ENCODE results near the gene RANBP3. TPM values are rescaled to one million over a fixed set of nuclear protein-coding genes. Genes with fewer than 3 reads are reported as not detected.

The RANBP3 gene
- total and polyA plus RNA-seq, 8 donors = 64.6 to 91.9 (median 77.1) TPM

DNA sequence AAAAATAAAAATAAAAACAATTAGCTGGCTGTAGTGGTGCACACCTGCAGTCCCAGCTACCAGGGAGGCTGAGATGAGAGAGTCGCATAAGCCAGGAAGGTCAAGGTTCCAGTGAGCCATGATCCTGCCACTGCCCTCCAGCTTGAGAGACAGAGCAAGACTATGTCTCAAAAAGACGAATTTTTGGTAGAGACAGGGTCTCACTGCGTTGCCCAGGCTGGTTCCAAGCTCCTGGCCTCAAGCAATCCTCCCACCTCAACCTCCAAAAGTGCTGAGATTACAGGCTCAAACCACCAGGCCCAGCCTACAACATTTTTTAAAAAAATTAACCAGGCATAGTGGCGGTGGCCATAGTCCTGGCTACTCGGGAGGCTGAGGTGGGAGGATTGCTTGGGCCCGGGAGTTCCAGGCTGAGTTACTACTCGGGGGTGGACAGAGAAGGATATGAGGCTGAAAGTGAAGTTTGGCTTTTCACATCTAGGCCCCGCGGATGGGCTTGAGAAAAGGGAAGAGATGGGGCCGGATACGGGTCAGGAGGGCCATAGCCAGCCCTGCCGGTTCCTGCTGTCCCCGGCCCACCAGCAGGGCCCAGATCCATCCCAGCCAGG, 84.5 kb downstream of the RANBP3 start:
- Histone ChIP-seq H3K9me3 (no peaks in the 10 kb centered on the region), H3K36me3 (peaks cover 0 to 37% of the 10 kb centered on the region in 2 donors), H3K27ac (no peak overlapping the region), H3K27me3 (peaks cover 0 to 44% of the 10 kb centered on the region in 2 donors), H3K4me1 (peaks cover 0 to 5% of the 10 kb centered on the region in 2 donors), H3K4me3 (no peak overlapping the region)
- TF ChIP-seq CTCF (IDR thresholded peaks at IDR 0.05) = no peak
- DNase-seq = no peak
- ATAC-seq = no peak
- intact Hi-C loops (cut with DNase I) = loop anchor here in 1 of 2 donors (5.0 kb wide), 1 partner anchor 86 kb away; the partner anchor contains the start of gene NRTN

DNA sequence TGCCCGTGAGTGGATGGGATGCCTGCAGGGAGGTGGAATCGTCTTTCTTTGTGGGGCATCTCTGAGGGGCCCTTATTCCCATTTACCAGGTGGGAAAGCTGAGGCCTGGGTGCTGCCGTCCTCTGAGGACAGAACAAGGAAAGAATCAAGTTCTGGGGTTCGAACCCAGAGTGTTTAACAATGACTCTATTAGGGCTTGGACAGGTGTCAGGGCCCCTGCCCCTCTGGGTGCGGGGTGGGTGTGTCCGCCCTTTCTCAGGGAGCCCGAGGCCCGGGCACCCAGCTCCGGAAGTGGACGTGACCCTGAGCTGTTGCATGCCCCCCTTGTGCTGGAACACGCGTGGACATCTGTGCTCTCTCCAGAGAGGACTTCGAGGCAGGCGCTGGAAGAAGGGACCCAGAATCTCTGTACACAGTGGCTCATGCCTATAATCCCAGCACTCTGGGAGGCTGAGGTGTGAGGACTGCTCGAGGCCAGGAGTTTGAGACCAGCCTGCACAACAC, 85.1 kb downstream of the RANBP3 start:
- no peaks in the 10 kb centered on the region for H3K9me3 ChIP-seq
- intact Hi-C loops (cut with DNase I) = loop anchor here in 1 of 2 donors (5.0 kb wide), 1 partner anchor 86 kb away; the partner anchor contains the start of gene NRTN
- no peak overlapping the region for H3K27ac ChIP-seq
- no peak overlapping the region for H3K4me3 ChIP-seq
- H3K36me3 ChIP-seq = peaks cover 0 to 37% of the 10 kb centered on the region in 2 donors
- no peak for DNase-seq
- no peak for ATAC-seq
- H3K27me3 ChIP-seq = peaks cover 0 to 48% of the 10 kb centered on the region in 2 donors
- TF ChIP-seq CTCF (IDR thresholded peaks at IDR 0.05) = no peak
- peaks cover 0 to 5% of the 10 kb centered on the region in 2 donors for H3K4me1 ChIP-seq

DNA sequence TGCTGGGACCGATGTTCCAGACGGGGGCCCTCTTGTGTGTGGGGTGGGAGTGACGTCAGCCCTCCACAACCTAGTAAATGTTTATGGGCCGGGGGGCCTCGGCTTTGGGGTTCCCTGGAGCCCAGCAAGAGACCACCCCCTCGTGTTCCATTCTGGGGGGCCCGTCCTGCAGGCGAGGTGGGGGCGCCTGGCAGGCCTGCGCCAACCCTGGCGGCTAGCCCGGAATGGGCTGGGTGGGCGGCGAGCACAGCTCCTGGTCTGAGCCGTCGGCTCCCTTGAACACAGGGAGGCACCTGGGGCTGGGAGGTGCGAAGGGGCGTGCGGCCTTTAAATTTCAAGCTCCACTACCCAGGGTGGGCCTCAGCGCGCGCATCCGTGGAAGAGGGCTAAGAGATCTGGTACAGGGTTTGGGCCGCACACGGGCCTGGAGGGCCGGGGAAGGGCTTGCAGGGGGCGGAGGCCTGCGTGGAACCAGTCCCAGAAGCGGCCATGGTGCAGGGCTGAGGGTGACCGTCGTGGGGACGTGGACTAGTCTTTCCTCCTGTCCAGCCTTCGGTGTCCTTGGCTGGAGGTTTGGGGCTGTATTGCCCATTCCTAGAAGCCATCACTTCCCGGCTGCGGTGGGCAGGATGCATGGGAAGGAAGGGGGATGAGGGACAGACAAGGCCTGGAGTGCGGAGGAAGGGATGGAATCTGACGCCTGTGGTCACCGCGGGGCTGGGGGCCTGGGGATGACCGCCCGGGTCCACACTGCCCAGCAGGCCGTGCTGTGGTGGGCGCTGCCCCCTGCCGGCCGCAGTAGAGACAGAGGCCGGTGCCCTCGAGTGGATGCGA, 85.8 kb downstream of the RANBP3 start:
- Histone ChIP-seq H3K9me3 (no peaks in the 10 kb centered on the region), H3K36me3 (peaks cover 0 to 32% of the 10 kb centered on the region in 2 donors), H3K4me1 (peaks cover 0 to 5% of the 10 kb centered on the region in 2 donors), H3K27me3 (peaks cover 0 to 48% of the 10 kb centered on the region in 2 donors), H3K27ac (no peak overlapping the region), H3K4me3 (no peak overlapping the region)
- ATAC-seq (peak; percentile 86), DNase-seq (peak in 2 of 4 donors; percentile 46 to 80)
- intact Hi-C loops (cut with DNase I) = loop anchor here in 1 of 2 donors (5.0 kb wide), 1 partner anchor 85 kb away; the partner anchor contains the start of gene NRTN
- TF ChIP-seq CTCF (IDR thresholded peaks at IDR 0.05) = peak; percentile 64 to 66

DNA sequence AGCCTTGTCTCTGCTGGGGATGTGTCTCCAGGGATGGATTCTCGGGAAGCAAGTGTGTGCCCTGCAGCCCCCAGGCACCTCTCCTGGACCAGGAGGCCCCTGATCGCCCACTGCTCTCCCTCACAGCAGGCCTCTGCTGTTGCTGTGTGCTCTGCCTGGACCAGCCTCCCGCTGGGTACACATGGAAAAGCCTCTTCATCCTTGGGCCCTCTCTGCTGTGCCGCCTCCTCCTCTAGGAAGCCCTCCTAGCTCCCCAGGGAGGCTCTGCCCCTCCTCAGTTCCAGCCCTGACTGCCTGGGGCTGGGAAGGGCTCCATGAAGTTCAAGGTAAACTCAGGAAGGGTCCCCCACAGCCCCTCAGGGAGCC, 86.4 kb downstream of the RANBP3 start:
- no peak for ATAC-seq
- peaks cover 0 to 5% of the 10 kb centered on the region in 2 donors for H3K4me1 ChIP-seq
- no peak overlapping the region for H3K27ac ChIP-seq
- TF ChIP-seq CTCF (IDR thresholded peaks at IDR 0.05) = no peak
- H3K9me3 ChIP-seq = no peaks in the 10 kb centered on the region
- DNase-seq = no peak
- H3K4me3 ChIP-seq = no peak overlapping the region
- intact Hi-C loops (cut with DNase I) = loop anchor here in 1 of 2 donors (5.0 kb wide), 1 partner anchor 84 kb away; the partner anchor contains the start of gene NRTN
- H3K27me3 ChIP-seq = peaks cover 0 to 53% of the 10 kb centered on the region in 2 donors
- H3K36me3 ChIP-seq = peaks cover 0 to 26% of the 10 kb centered on the region in 2 donors
